A673 (cell line): ENCODE results near the gene IL20RA.

Source experiments
- CTCF ChIP-seq: fragments of 300-800, 200-600 bp; sonication (generic); conservative IDR thresholded peaks from 2 replicates; pipeline ENCODE4 v1.5.1; 2017; ENCODE audit warnings: low read depth, mild to moderate bottlenecking, antibody characterized with exemption, low read length, moderate library complexity, mixed read lengths
- EZH2 ChIP-seq: fragments of 200-600 bp; sonication (generic); IDR thresholded peaks from 2 replicates; pipeline ENCODE4 v1.6.1; 2017; ENCODE audit warnings: borderline replicate concordance, low read depth, mild to moderate bottlenecking, mixed read lengths, antibody characterized with exemption, low read length; ENCODE audit not compliant: poor library complexity, severe bottlenecking

GRCh38 chr6:137033828-137034227, 10.9 kb downstream of the IL20RA start:
- no peak for TF ChIP-seq EZH2
- no peak for TF ChIP-seq CTCF
